Renal cortex interstitium (tissue), 15 donors: ENCODE results near the gene RAMP1. TPM values are rescaled to one million over a fixed set of nuclear protein-coding genes. Genes with fewer than 3 reads are reported as not detected.
"Not testable (repeated sequence)": the region's sequence is repeated elsewhere in the genome, so short reads cannot be mapped to it uniquely, and the experiment has no call there.

Experiments
- DNase-seq, 11 donors: peaks; one replicate each; pipeline ENCODE4 v3.0.0-alpha.2; 2013; ENCODE audit warnings: low read depth in 9 of 11, low spot score in 4 of 11; ENCODE audit errors: extremely low read depth in 1 of 11
- long read RNA-seq, 16 experiments: transcript quantifications; one replicate each; lab custom pipeline, GENCODE V29; 2026
- polyA plus RNA-seq, 3 donors: library from polyadenylated mRNA; unstranded; fragments of 120-200 nt; gene quantifications; one replicate each; pipeline ENCODE4 v1.2.1, GENCODE V29; 2013; ENCODE audit not compliant: insufficient read length in 3 of 3

Gene RAMP1
- polyA plus RNA-seq = 1 to 10 TPM; 2.3 to 4.5 (median 3.5) TPM
- long read RNA-seq, donor 1, partial matches to known transcripts = 0 of 1 reads
- long read RNA-seq, donor 1, other reads (novel, unspliced or antisense) = 0 of 1 reads
- long read RNA-seq, donor 2, partial matches to known transcripts = 0 of 3 reads
- long read RNA-seq, donor 2, other reads (novel, unspliced or antisense) = 0 of 3 reads
- long read RNA-seq, donor 3, partial matches to known transcripts = 0 of 3 reads
- long read RNA-seq, donor 3, other reads (novel, unspliced or antisense) = 0 of 3 reads
- long read RNA-seq, donor 4, transcript RAMP1-201 (3 exons, 910 nt) = major isoform, 8 of 8 reads
- long read RNA-seq, donor 4, partial matches to known transcripts = 0 of 8 reads
- long read RNA-seq, donor 4, other reads (novel, unspliced or antisense) = 0 of 8 reads
- long read RNA-seq, donor 5 = 0 reads
- long read RNA-seq, donor 6 = 0 reads
- long read RNA-seq, donor 7, partial matches to known transcripts = 0 of 2 reads
- long read RNA-seq, donor 7, other reads (novel, unspliced or antisense) = 0 of 2 reads
- long read RNA-seq, donor 8, transcript RAMP1-201 (3 exons, 910 nt) = major isoform, 8 of 8 reads
- long read RNA-seq, donor 8, partial matches to known transcripts = 0 of 8 reads
- long read RNA-seq, donor 8, other reads (novel, unspliced or antisense) = 0 of 8 reads
- long read RNA-seq, donor 9, partial matches to known transcripts = 0 of 1 reads
- long read RNA-seq, donor 9, other reads (novel, unspliced or antisense) = 0 of 1 reads
- long read RNA-seq, donor 10, partial matches to known transcripts = 0 of 4 reads
- long read RNA-seq, donor 10, other reads (novel, unspliced or antisense) = 0 of 4 reads
- long read RNA-seq, donor 11 = 0 reads
- long read RNA-seq, donor 12 = 0 reads
- long read RNA-seq, donor 13, transcript RAMP1-201 (3 exons, 910 nt) = major isoform, 10 of 10 reads
- long read RNA-seq, donor 13, partial matches to known transcripts = 0 of 10 reads
- long read RNA-seq, donor 13, other reads (novel, unspliced or antisense) = 0 of 10 reads
- long read RNA-seq, donor 14, partial matches to known transcripts = 0 of 3 reads
- long read RNA-seq, donor 14, other reads (novel, unspliced or antisense) = 0 of 3 reads
- long read RNA-seq, donor 15 = 0 reads
- long read RNA-seq, donor 16, transcript RAMP1-201 (3 exons, 910 nt) = major isoform, 7 of 7 reads
- long read RNA-seq, donor 16, partial matches to known transcripts = 0 of 7 reads
- long read RNA-seq, donor 16, other reads (novel, unspliced or antisense) = 0 of 7 reads

- DNase-seq = no peak
Measured at GRCh38 chr2:237859533-237860272, at the start of gene RAMP1. RAMP1 (plus strand) TSS chr2:237859623; CDS start chr2:237859676, 53 bp downstream.

DNA sequence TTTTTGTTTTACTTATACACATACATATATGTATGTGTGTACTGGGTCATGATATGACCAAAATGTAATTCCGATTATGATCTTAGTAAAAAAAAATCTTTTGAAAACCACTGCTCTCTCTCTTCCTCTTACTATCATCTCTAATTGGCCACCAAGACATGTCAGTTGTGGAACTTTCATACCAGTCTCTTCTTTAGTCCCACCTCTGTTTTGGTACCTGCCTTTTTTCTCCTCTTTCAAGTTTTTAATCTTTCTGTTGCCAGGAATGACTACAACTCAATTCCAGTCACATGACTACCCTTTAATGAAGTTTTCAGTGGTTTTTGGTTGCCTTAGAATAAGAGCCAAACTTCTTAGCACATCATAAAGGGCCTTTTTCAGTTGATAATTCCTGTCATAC, 43.8 kb upstream of the RAMP1 start:
- DNase-seq = no peak

- no peak for DNase-seq
Measured at GRCh38 chr2:237816531-237816930, 42.9 kb upstream of the RAMP1 start.

GRCh38 chr2:237818066-237818473, 41.4 kb upstream of the RAMP1 start:
- DNase-seq = no peak

DNA sequence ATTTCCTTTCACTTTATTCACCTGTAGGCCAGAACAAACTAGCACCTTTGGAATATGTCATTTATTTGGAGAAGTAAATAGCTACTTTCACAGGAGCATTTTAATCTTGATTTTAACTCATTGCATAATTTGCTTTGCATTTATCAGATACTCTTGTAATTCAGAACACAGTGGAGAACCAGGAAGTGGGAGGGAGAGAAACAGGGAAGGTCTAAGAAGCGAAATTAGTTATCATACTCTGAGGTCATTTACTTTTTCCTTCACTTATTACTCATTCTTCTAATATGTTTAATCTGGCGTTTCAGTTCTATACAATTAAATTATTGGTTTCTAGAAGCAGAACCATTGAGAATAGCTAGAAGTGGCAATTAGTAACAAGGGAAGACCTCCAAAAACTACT, 40.2 kb upstream of the RAMP1 start:
- DNase-seq = no peak

- no peak for DNase-seq
Measured at GRCh38 chr2:237820421-237820820, 39.0 kb upstream of the RAMP1 start.

DNA sequence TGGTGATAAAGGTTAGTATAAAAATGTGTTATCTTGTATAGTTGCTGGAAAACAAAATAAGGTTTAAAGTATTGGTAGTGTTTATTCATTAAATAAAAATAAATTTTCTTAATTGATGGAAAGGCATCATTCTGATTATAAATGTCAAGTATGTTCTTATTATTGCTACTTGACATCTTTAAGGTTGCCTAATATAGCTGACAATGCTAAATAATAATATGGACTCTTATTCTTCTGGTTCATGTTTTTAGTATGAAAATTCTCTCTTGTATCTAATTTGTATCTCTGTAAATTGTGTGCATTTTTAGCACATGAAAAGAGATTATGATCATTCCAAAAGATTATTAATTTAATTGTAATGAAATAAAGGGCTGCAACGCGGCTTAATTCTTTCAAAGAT, 35.9 kb upstream of the RAMP1 start:
- no peak for DNase-seq

DNA sequence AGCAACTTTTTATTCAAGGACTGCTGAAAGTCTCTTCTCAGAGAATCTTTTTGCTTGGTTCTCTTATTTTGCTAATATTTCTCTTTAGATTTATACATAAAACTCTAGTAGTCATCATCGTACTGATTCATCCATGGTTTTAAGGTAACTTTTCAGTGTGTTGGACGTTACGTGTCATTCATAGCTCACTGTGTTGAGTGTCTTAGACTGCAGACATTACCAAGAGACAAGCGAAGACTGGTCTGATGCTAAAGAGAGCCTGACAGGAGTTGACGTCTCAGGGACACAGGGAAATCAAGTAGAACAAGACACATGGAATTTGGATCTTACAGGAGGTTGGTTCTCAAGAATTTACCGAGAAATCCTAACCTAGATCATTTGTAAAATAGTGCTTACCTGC, 35.3 kb upstream of the RAMP1 start:
- no peak for DNase-seq

- no peak for DNase-seq
Measured at GRCh38 chr2:237827421-237827987, 31.9 kb upstream of the RAMP1 start.

- DNase-seq = no peak
Measured at GRCh38 chr2:237830522-237830921, 28.9 kb upstream of the RAMP1 start.

GRCh38 chr2:237833546-237833945, 25.9 kb upstream of the RAMP1 start:
- no peak for DNase-seq

DNA sequence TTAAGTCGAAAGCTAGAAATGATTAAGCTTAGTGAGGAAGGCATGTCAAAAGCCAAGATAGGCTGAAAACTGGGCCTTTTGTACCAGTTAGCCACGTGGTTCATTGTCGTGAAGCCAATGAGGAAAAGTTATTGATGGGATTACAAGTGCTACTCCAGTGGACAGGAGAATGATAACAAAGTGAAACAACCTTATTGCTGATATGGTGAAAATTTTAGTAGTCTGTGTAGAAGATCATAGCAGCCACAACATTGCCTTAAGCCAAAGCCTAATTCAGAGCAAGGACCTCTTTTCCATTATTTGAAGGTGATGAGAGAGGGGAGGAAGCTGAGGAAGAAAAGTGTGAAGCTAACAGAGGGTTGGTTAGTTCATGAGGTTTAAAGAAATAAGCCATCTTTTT, 24.1 kb upstream of the RAMP1 start:
- DNase-seq = no peak

DNA sequence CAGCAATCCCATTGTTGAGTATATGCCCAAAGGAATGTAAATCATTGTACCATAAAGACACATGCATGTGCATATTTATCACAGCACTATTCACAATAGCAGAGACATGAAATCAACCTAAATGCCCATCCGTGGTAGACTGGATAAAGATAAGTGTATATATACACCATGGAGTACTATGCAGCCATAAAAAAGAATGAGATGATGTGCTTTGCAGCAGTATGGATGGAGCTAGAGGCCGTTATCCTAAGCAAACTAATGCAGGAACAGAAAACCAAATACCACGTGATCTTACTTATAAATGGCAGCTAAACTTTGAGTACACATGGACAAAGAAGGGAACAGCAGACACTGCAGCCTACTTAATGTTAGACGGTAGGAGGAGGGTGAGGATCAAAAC, 18.4 kb upstream of the RAMP1 start:
- no peak for DNase-seq

- DNase-seq = not testable (repeated sequence)
Measured at GRCh38 chr2:237848940-237849339, 10.5 kb upstream of the RAMP1 start.

DNA sequence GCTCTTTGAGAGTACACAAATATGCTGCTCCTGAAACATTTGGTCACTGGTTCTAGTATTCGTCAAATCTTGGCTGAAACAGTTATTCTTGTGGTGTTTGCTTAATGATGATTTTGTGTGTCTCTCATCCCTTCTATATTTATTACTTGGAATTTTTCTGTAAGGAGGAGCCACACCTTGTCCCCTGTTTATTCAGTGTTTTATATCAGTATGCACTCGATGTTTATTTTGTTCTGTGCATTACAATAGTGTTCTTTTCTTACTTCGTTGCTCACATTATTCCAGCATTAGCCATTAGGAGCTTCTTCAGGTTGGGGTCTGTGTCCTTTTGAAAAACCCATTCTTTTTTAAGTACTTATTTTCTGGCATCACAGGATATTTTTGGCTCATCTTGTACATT, 5.1 kb upstream of the RAMP1 start:
- DNase-seq = no peak

- no peak for DNase-seq
Measured at GRCh38 chr2:237857791-237858190, 1.6 kb upstream of the RAMP1 start.

DNA sequence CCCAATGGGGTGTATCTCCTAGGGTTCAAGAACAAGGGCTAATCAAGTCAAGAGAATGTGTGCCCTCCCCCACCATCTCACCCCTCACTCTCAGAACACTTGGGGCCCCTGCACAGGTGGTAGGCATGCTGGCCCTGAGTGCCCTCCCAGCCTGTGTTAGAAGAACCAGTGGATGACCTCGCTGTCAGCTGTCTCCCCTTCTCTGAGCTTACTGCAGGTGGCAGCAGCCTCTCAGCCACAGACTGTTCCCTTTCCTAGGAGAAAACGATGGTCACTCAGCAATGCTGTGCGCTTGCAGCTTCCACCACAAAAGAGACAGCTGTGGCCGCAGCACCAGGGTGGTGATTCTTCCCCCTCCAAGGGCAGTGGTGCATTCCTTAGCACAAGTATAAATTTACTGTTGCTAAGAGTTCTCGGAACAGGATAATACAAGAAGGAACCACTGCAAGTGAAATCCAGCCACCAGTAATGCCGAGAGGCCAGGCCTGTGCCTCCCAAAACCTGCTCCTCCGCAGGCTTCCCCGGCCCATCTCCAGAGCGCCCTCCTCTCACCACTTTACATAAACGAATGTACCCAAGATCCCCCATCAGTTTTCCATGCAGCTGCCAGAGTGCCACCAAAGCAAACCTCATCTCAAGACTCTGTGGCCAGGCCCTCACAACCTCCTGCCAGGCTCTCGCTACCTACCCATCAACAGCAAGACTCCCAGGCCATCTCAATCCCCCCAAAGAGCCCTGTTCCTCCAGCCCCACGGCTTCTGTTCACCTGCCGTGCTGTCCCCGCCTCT, 935 bp upstream of the RAMP1 start:
- peak in 9 of 11 donors; percentile 40 to 75 (median 58) for DNase-seq

- no peak for DNase-seq
Measured at GRCh38 chr2:237859082-237859433, 365 bp upstream of the RAMP1 start.
